Stomach (tissue), 9 donors: Measurements from ENCODE around the gene PDCD2L. TPM values are rescaled to one million over a fixed set of nuclear protein-coding genes. Genes with fewer than 3 reads are reported as not detected.

ENCODE experiments used
- DNase-seq, 2 donors: peaks; one replicate each; pipeline versions ENCODE4 v3.0.0 to v3.0.0-alpha.2; 2013 to 2019
- H3K27ac ChIP-seq, 5 donors: fragments of 200-600 bp in 4 of 5; sonication (generic) in 4 of 5; one replicate each; pipeline ENCODE4 v1.5.1; 2013 to 2019; ENCODE audit warnings: mild to moderate bottlenecking in 1 of 5, moderate library complexity in 1 of 5
- H3K27me3 ChIP-seq, 3 donors: fragments of 200-600 bp; sonication (generic); one replicate each; pipeline ENCODE4 v1.5.1; 2017 to 2019; ENCODE audit warnings: mixed run types in 1 of 3
- H3K36me3 ChIP-seq, 4 donors: fragments of 200-600 bp; sonication (generic); 1 replicate in 3 of 4; 2 replicates in 1 of 4; pipeline ENCODE4 v1.5.1; 2016 to 2019
- H3K4me1 ChIP-seq, 4 donors: fragments of 200-600 bp; sonication (generic); one replicate each; pipeline ENCODE4 v1.5.1; 2016 to 2019
- H3K4me3 ChIP-seq, 4 donors: fragments of 200-600 bp; sonication (generic) in 3 of 4; one replicate each; pipeline ENCODE4 v1.5.1; 2016 to 2019; ENCODE audit warnings: mild to moderate bottlenecking in 1 of 4
- H3K9me3 ChIP-seq, 4 donors: fragments of 200-600 bp; sonication (generic); one replicate each; pipeline ENCODE4 v1.5.1; 2016 to 2019
- CTCF ChIP-seq, 7 experiments: fragments of 450-650 bp in 4 of 7; fragments of 200-600 bp in 3 of 7; sonication (generic) in 3 of 7; IDR thresholded peaks; one replicate each; pipeline ENCODE4 v1.5.1; 2016 to 2019; ENCODE audit warnings: antibody characterized with exemption in 7 of 7, control low read depth in 2 of 7, mild to moderate bottlenecking in 1 of 7
- EP300 ChIP-seq: sonication (generic); formaldehyde crosslinking; IDR thresholded peaks from one replicate; pipeline ENCODE4 v1.6.1; 2017; ENCODE audit warnings: antibody characterized with exemption
- POLR2A ChIP-seq, 4 donors: fragments of 450-650 bp; IDR thresholded peaks; one replicate each; pipeline ENCODE4 v1.6.1; 2016; ENCODE audit warnings: antibody characterized with exemption in 4 of 4, control low read depth in 2 of 4, mild to moderate bottlenecking in 1 of 4, moderate library complexity in 1 of 4
- POLR2AphosphoS5 ChIP-seq, 3 donors: sonication (generic); formaldehyde crosslinking; IDR thresholded peaks; one replicate each; pipeline ENCODE4 v1.6.1; 2016; ENCODE audit warnings: antibody characterized with exemption in 3 of 3
- WGBS, 5 donors: extraction: QIAGEN DNeasy Blood & Tissue Kit in 3 of 5; methylation state at CpG; one replicate each; pipeline versions ENCODE4 v1.1.5 to v1.1.7; 2013 to 2018; 5-methylcytosine and 5-hydroxymethylcytosine counted together
- intact Hi-C: fragments of 100-400 bp; cut with DNase I; formaldehyde crosslinking; loops from one replicate; pipeline ENCODE4 v1.15.1; 2023; ENCODE audit warnings: low total_unique reads
- polyA plus RNA-seq, 3 donors: library from polyadenylated mRNA; stranded (reverse); fragments of 200-250 nt; gene quantifications; one replicate each; pipeline ENCODE4 v1.2.3, GENCODE V29; 2013
- total RNA-seq, 5 donors: library from RNA; depleted of rRNA; stranded (reverse); fragments of >200 nt; gene quantifications; one replicate each; pipeline versions ENCODE4 v1.1.0 to v1.2.3, GENCODE V29; 2014 to 2016
- donor health status: healthy with polysubstance abuse.
- donor health status: Bipolar disorder and iron deficiency.
- donor health status: healthy.

The PDCD2L gene
- total and polyA plus RNA-seq, 8 donors, result 4.6 to 33.5 (median 10.6) TPM

GRCh38 chr19:34403784-34404108, 453 bp upstream of the PDCD2L start:
- Histone ChIP-seq H3K4me1 (peaks cover 5 to 42% (median 23%) of the 10 kb centered on the region in 4 donors), H3K27me3 (no peaks in the 10 kb centered on the region), H3K4me3 (peak overlapping the region; percentile 80 to 95 (median 89)), H3K9me3 (no peaks in the 10 kb centered on the region), H3K36me3 (peaks cover 20 to 32% (median 27%) of the 10 kb centered on the region in 4 donors), H3K27ac (peak overlapping the region; percentile 59 to 84 (median 80))
- no peak for TF ChIP-seq CTCF (IDR thresholded peaks at IDR 0.05)
- TF ChIP-seq EP300, result no peak
- 20 to 35% (median 28%) methylated on average over 6 of the region's 6 CpGs for WGBS, 5 donors
- no peak for DNase-seq
- intact Hi-C loops, result no loop called here

GRCh38 chr19:34405892-34406660, 1.9 kb downstream of the PDCD2L start:
- no peak for DNase-seq
- H3K4me1 ChIP-seq, result peaks cover 5 to 42% (median 23%) of the 10 kb centered on the region in 4 donors
- TF ChIP-seq CTCF (IDR thresholded peaks at IDR 0.05), result no peak
- no peak for TF ChIP-seq POLR2A (IDR thresholded peaks at IDR 0.05)
- no peak for TF ChIP-seq EP300
- TF ChIP-seq POLR2AphosphoS5 (IDR thresholded peaks at IDR 0.05), result no peak
- 84 to 88% (median 86%) methylated on average over 13 of the region's 13 CpGs for WGBS, 5 donors
- peaks cover 4 to 26% (median 22%) of the 10 kb centered on the region in 4 donors for H3K36me3 ChIP-seq
- no peaks in the 10 kb centered on the region for H3K27me3 ChIP-seq
- no peaks in the 10 kb centered on the region for H3K9me3 ChIP-seq
- intact Hi-C loops, result no loop called here
- no peak overlapping the region for H3K4me3 ChIP-seq
- no peak overlapping the region for H3K27ac ChIP-seq

GRCh38 chr19:34408411-34408810, 4.2 kb downstream of the PDCD2L start:
- H3K4me1 ChIP-seq, result peaks cover 5 to 28% (median 18%) of the 10 kb centered on the region in 4 donors
- peaks cover 4 to 45% (median 36%) of the 10 kb centered on the region in 4 donors for H3K36me3 ChIP-seq
- no peak overlapping the region for H3K27ac ChIP-seq
- TF ChIP-seq EP300, result no peak
- H3K4me3 ChIP-seq, result no peak overlapping the region
- no peaks in the 10 kb centered on the region for H3K9me3 ChIP-seq
- WGBS, 5 donors, result 75 to 86% (median 82%) methylated on average over 6 to 8 of the region's 8 CpGs
- intact Hi-C loops, result no loop called here
- no peak for DNase-seq
- H3K27me3 ChIP-seq, result no peaks in the 10 kb centered on the region

GRCh38 chr19:34409189-34410164, 5.3 kb downstream of the PDCD2L start:
- WGBS, 5 donors, result 75 to 86% (median 80%) methylated on average over 9 to 10 of the region's 10 CpGs
- no peak for DNase-seq

More at GRCh38 chr19:34409189-34410164, 5.3 kb downstream of the PDCD2L start:
- intact Hi-C loops, result no loop called here
- H3K4me1 ChIP-seq, result peaks cover 0 to 21% (median 14%) of the 10 kb centered on the region in 4 donors
- H3K9me3 ChIP-seq, result no peaks in the 10 kb centered on the region
- TF ChIP-seq POLR2A (IDR thresholded peaks at IDR 0.05), result no peak
- TF ChIP-seq CTCF (IDR thresholded peaks at IDR 0.05), result no peak
- TF ChIP-seq POLR2AphosphoS5 (IDR thresholded peaks at IDR 0.05), result no peak
- no peak overlapping the region for H3K27ac ChIP-seq
- peaks cover 10 to 55% (median 46%) of the 10 kb centered on the region in 4 donors for H3K36me3 ChIP-seq
- H3K27me3 ChIP-seq, result no peaks in the 10 kb centered on the region
- no peak overlapping the region for H3K4me3 ChIP-seq
